ENCODE data around the gene PITPNC1. TPM values are rescaled to one million over a fixed set of nuclear protein-coding genes. Genes with fewer than 3 reads are reported as not detected.

Gene PITPNC1
- total and polyA plus RNA-seq, 2 experiments from 2014 or later: 5.8 to 7.3 TPM

DNA sequence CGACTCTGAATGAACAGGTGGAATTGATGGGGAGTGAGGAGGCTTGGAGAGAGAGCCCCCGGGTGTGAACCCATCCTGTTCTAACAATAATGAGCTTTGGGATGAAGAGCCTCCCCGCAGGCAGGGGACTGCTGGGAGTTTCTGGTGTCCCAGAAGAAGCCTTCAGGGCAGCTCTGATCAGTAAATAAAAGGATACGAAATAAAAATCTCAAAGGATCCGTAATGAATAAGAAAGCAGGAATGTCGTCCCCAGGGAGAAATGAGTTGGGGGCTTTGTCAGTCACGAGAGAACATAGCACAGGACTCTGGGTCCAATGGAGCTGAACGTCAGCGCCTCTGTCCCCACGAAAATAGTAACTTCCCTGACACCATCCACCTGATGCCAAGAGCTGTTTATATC is 113.4 kb downstream of the PITPNC1 start:
- Histone ChIP-seq H3K4me2 (ENCODE audit: unreplicated experiment) (peak overlapping the region; percentile 79), H3K4me1 (ENCODE audit: insufficient read depth) (peaks cover 26% of the 10 kb centered on the region), H3K9me3 (ENCODE audit: low read depth) (no peaks in the 10 kb centered on the region), H3K4me3 (peak overlapping the region; percentile 64), H3K27me3 (replicated peaks; ENCODE audit: insufficient read depth) (no peaks in the 10 kb centered on the region), H3K36me3 (ENCODE audit: low read depth) (no peaks in the 10 kb centered on the region), H2AFZ (0 out of 2 replicates have a peak overlapping the region, but pooled peaks have one; percentile 17), H3K9ac (peak overlapping the region; percentile 83), H3K27ac (peak overlapping the region; percentile 82), H3F3A (ENCODE audit: insufficient read depth) (peaks cover 27% of the 10 kb centered on the region), H3K79me2 (ENCODE audit: insufficient read depth) (peaks cover 72% of the 10 kb centered on the region), H3K9me2 (ENCODE audit: insufficient read depth) (no peaks in the 10 kb centered on the region), H4K20me1 (ENCODE audit: insufficient read depth) (no peaks in the 10 kb centered on the region)
- 21 to 24% methylated on average over 10 of the region's 10 CpGs for WGBS, 2 experiments (ENCODE audit: low coverage in 1 of 2, low lambda C conversion rate in 2 of 2, missing lambda C conversion rate in 2 of 2)
- TF ChIP-seq EZH2phosphoT487 (IDR thresholded peaks at IDR 0.05; ENCODE audit: insufficient read depth, low read depth) (no peak), EZH2 (IDR thresholded peaks at IDR 0.05; ENCODE audit: insufficient read depth, poor library complexity, severe bottlenecking) (no peak)
- DNase-seq: no peak
- in situ Hi-C loops (cut with MboI): no loop called here

- peak overlapping the region; percentile 64 for H3K4me3 ChIP-seq
- H2AFZ ChIP-seq: 0 out of 2 replicates have a peak overlapping the region, but pooled peaks have one; percentile 17
- peaks cover 26% of the 10 kb centered on the region for H3K4me1 ChIP-seq (ENCODE audit: insufficient read depth)
- in situ Hi-C loops (cut with MboI): no loop called here
- H3K79me2 ChIP-seq (ENCODE audit: insufficient read depth): peaks cover 74% of the 10 kb centered on the region
- H3K9ac ChIP-seq: peak overlapping the region; percentile 83
- TF ChIP-seq EZH2phosphoT487 (IDR thresholded peaks at IDR 0.05; ENCODE audit: insufficient read depth, low read depth) (no peak), EZH2 (IDR thresholded peaks at IDR 0.05; ENCODE audit: insufficient read depth, poor library complexity, severe bottlenecking) (no peak)
- no peaks in the 10 kb centered on the region for H4K20me1 ChIP-seq (ENCODE audit: insufficient read depth)
- peaks cover 27% of the 10 kb centered on the region for H3F3A ChIP-seq (ENCODE audit: insufficient read depth)
- no peaks in the 10 kb centered on the region for H3K27me3 ChIP-seq (replicated peaks; ENCODE audit: insufficient read depth)
- H3K36me3 ChIP-seq (ENCODE audit: low read depth): no peaks in the 10 kb centered on the region
- peak overlapping the region; percentile 79 for H3K4me2 ChIP-seq (ENCODE audit: unreplicated experiment)
- H3K27ac ChIP-seq: peak overlapping the region; percentile 82
- 3 to 5% methylated on average over 18 of the region's 18 CpGs for WGBS, 2 experiments (ENCODE audit: low coverage in 1 of 2, low lambda C conversion rate in 2 of 2, missing lambda C conversion rate in 2 of 2)
- no peaks in the 10 kb centered on the region for H3K9me2 ChIP-seq (ENCODE audit: insufficient read depth)
- DNase-seq: peak; percentile 100
- H3K9me3 ChIP-seq (ENCODE audit: low read depth): no peaks in the 10 kb centered on the region
Measured at GRCh38 chr17:67491009-67491680, 114.1 kb downstream of the PITPNC1 start.

DNA sequence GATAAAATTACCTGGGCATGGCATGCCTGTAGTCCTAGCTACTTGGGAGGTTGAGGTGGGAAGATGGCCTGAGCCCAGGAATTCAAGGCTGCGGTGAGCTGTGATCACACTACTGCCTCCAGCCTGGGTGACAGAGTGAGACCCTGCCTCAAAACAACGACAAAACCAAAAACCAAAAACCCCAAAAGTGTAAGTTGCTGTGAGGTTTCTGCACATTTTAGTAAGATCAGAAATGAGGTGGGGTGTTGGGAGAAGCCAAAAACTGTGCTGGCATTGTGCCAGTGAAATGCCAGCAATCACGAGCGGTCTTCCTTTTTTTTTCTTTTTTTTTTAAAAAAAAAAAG is 114.6 kb downstream of the PITPNC1 start:
- TF ChIP-seq EZH2phosphoT487 (IDR thresholded peaks at IDR 0.05; ENCODE audit: insufficient read depth, low read depth) (no peak), EZH2 (IDR thresholded peaks at IDR 0.05; ENCODE audit: insufficient read depth, poor library complexity, severe bottlenecking) (no peak)
- Histone ChIP-seq H3K4me2 (ENCODE audit: unreplicated experiment) (peak overlapping the region; percentile 26), H3K9ac (peak overlapping the region; percentile 78), H3K36me3 (ENCODE audit: low read depth) (no peaks in the 10 kb centered on the region), H3K9me2 (ENCODE audit: insufficient read depth) (no peaks in the 10 kb centered on the region), H3K79me2 (ENCODE audit: insufficient read depth) (peaks cover 73% of the 10 kb centered on the region), H3F3A (ENCODE audit: insufficient read depth) (peaks cover 27% of the 10 kb centered on the region), H3K27ac (peak overlapping the region; percentile 64), H3K4me3 (peak overlapping the region; percentile 7; the same call in 1 of the 2 replicates), H3K9me3 (ENCODE audit: low read depth) (no peaks in the 10 kb centered on the region), H3K4me1 (ENCODE audit: insufficient read depth) (peaks cover 26% of the 10 kb centered on the region), H4K20me1 (ENCODE audit: insufficient read depth) (no peaks in the 10 kb centered on the region), H3K27me3 (replicated peaks; ENCODE audit: insufficient read depth) (no peaks in the 10 kb centered on the region), H2AFZ (no peak overlapping the region)
- 38 to 46% methylated on average over 4 of the region's 4 CpGs for WGBS, 2 experiments (ENCODE audit: low coverage in 1 of 2, low lambda C conversion rate in 2 of 2, missing lambda C conversion rate in 2 of 2)
- in situ Hi-C loops (cut with MboI): no loop called here
- DNase-seq: no peak

DNA sequence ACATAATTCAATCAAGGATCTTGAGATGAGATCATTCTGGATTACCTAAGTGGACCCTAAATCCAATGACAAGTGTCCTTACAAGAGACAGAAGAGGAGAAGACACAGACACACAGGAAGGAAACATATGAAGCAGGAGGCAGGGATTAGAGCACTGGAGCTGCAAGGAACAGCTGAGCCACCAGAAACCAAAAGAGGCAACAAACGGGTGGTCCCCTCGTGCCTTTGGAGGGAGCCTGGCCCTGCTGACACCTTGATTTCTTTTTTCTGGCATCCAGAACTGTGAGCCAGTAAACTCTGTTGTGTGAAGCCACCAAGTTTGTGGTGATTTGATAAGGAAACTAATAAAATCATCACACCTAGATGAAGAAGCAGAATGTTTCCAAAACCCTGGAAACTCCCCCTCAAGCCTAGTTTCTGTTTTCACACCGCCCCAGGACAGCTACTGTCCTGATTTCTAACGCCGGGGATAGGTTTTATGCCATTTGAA is 115.2 kb downstream of the PITPNC1 start:
- H3K79me2 ChIP-seq (ENCODE audit: insufficient read depth): peaks cover 73% of the 10 kb centered on the region
- H3K9me3 ChIP-seq (ENCODE audit: low read depth): no peaks in the 10 kb centered on the region
- DNase-seq: no peak
- no peak overlapping the region for H3K9ac ChIP-seq
- H3K4me2 ChIP-seq (ENCODE audit: unreplicated experiment): no peak overlapping the region
- H3K27me3 ChIP-seq (replicated peaks; ENCODE audit: insufficient read depth): no peaks in the 10 kb centered on the region
- no peaks in the 10 kb centered on the region for H3K36me3 ChIP-seq (ENCODE audit: low read depth)
- H3K9me2 ChIP-seq (ENCODE audit: insufficient read depth): no peaks in the 10 kb centered on the region
- no peak overlapping the region for H2AFZ ChIP-seq
- peaks cover 25% of the 10 kb centered on the region for H3K4me1 ChIP-seq (ENCODE audit: insufficient read depth)
- TF ChIP-seq EZH2 (IDR thresholded peaks at IDR 0.05; ENCODE audit: insufficient read depth, poor library complexity, severe bottlenecking): no peak
- no peak for TF ChIP-seq EZH2phosphoT487 (IDR thresholded peaks at IDR 0.05; ENCODE audit: insufficient read depth, low read depth)
- H4K20me1 ChIP-seq (ENCODE audit: insufficient read depth): no peaks in the 10 kb centered on the region
- peaks cover 27% of the 10 kb centered on the region for H3F3A ChIP-seq (ENCODE audit: insufficient read depth)
- no peak overlapping the region for H3K27ac ChIP-seq
- H3K4me3 ChIP-seq: no peak overlapping the region
- WGBS, 2 experiments (ENCODE audit: low coverage in 1 of 2, low lambda C conversion rate in 2 of 2, missing lambda C conversion rate in 2 of 2): 85 to 91% methylated on average over 5 of the region's 5 CpGs
- in situ Hi-C loops (cut with MboI): no loop called here

Data from GM23248 (cell line).